NCI-H2107 treated with DMSO at 0.1 percent for 48 hours (cell line): ENCODE measurements around the gene MSMO1.

Source experiments
- DNase-seq: peaks from one replicate; lab custom pipeline; 2025; ENCODE audit not compliant: unreplicated experiment; lab: John Stamatoyannopoulos, UW

Gene MSMO1

DNA sequence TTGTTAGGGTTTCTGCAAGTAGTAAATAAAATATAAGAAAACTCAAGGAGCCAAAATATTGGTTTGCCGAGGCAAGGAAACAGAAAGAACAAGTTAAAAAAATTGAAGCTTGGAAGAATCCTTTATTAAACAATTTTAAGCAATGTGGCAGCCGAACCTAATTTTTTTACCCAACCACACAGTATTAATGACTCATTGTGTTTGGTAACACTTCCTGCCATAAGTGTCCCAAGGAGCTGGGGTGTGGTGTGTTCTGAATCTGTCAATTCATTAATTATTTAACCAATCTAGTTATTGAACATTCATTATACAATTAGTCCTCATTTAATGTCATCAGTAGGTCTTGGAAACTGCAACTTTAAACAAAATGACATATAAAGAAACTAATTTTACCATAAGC lies 32.0 kb downstream of the MSMO1 start:
- no peak for DNase-seq

DNA sequence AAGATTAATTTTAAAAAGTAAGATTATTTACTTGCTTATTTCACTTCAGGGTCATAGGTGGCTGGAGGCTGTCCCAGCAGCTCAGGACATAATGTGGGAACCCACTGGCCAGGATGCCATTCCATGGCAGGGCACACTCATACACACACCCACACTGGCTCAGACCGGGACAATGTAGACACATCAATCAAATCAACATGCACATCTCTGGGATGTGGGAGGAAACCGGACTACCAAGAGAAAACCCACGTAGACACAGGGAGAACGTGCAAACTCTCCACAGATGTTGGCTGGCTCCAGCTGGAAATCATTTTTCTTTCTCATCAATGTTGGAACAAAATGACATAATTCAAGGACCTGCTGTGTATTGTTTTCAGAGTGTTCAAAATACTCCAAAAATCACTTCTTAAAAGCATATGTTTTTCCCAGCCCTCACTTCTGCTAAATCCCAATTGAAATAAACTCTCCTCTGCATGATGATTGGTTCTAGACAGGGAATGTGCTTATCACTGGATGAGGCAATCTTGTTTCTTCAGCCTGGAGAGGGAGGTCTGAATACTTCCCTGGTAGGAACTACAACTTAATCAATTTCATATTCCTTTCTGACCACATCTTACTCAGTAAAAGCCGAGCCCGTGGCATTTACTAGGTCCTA lies 32.7 kb downstream of the MSMO1 start:
- no peak for DNase-seq

DNA sequence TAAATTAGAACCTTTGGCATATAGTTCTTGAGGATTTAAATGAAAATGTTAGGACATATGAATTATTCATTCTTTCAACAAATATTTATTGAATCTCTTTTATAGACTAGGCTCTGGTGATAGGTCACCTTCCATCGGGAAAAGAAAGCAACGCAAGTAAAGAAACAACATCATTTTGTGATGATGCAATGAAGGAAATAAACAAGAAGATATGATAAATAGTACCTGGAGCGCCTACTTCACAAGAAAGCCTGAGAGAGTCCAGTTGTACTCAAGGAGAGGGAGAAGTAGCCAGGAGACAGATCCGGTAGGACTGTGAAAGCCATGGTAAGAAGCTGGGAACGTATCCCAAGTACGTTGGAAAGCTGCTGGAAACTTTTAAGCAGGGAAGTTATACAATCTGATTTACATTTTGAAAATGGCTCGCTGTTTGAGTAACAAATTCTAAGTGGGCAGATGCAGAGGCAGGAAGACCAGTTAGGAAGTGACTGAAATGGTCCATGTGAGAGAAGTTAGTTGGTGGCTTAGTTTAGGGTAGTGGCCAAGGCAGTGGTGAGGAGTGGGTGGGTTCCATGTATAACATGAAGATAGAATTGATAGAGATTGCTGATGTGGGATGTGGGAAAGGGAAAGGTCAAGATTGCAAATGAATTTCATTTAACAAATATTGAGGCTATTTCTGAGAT lies 33.7 kb downstream of the MSMO1 start:
- no peak for DNase-seq

DNA sequence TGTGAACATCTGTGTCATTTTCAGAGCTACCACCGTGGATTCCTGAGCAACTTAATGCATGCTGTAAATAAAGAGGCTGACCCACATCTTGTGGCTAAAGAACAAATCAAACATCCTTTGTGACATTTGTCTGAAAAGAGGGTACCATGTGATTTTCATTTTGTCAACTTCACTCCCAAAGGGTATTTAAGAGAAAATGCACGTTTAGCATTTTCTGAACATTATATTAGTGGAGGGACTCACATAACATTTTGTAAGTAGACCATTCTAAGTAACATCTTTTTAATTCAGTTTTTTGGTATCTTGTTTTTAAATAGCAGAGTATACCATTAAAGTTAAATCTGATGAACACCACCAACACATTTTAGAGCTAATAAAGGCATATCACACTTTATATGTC lies 34.3 kb downstream of the MSMO1 start:
- no peak for DNase-seq

DNA sequence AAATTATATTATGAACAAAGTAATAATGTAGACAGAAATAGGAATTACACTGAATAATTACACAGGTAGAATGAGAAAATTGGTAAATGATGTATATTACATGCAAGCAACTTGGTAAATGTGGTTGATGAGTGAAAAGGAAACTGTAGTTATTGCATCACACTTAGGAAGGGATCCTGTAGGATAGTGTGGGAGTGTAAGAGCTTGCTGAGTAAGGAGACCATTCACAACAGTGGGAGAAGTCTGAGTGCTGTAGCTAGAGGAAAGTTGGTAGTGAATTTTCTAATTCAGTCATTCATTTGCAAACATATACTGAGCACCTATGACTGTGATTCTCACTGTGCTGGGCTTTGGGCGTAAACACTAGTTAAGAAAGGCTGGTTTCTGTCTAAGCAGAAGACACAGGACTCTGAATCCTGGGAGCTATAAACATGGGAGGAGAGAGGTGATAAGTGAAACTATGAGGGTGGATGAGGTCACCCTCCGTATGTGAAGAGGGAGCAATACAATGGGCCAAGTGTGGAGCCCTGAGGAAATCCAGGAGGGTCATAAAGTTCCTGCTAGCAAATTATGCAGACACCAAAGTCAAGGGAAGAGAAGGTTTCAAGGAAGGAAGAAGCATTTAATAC lies 37.1 kb downstream of the MSMO1 start:
- no peak for DNase-seq

DNA sequence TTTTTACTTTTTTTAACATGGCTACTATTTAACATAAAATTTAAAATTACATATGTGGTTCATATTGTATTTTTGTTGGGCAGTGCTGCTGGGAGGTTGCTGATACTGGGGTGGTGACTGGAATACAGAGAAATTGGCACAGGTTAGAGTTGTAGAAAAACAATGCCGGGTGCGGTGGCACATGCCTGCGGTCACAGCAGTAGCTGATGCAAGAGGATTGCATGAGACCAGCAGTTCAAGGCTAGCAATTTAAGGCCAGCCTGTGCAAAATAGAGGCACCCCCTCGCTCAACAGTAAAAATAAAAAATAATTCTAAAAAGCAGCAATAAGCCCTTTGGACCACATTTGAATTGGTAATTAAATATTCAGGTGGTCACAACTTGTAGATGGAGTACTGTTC lies 39.6 kb downstream of the MSMO1 start:
- peak; percentile 44 for DNase-seq

DNA sequence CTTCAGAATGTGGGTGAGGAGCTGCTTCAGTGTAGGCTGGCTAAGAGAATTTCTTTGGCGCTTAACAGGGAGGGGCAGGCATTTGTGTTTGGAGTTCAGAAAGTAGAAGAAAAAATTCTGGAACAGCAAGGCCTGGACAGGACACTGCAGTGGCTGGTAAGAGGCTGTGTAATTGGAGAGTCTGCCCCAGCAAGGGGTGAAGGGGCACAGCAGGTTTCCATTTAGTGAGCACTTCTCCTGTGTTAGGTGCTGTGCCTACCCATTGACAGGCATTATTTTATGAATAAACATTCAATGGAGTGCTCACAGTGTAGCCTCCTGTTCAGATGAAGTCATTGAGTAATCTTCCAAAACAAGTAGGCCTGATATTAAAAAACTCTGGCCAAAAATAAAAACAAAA lies 40.6 kb downstream of the MSMO1 start:
- peak; percentile 66 for DNase-seq

DNA sequence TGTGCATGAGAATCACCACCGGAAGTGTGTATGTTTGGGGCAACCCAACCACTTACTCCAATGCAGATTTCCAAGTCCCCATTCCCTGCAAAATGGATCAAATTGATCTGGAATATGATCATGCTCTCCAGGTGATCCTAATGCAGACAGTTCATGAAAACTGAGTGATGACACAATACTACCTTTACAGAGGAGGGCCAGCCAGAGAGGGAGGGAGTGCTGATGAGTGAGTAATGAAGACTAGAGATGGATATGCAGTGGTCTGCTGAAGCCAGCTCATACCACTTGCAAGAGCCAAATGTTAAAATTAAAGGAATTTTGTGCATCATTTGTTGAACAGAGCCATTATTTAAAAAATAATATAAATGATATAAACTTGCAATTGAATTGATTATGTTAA lies 41.1 kb downstream of the MSMO1 start:
- no peak for DNase-seq

DNA sequence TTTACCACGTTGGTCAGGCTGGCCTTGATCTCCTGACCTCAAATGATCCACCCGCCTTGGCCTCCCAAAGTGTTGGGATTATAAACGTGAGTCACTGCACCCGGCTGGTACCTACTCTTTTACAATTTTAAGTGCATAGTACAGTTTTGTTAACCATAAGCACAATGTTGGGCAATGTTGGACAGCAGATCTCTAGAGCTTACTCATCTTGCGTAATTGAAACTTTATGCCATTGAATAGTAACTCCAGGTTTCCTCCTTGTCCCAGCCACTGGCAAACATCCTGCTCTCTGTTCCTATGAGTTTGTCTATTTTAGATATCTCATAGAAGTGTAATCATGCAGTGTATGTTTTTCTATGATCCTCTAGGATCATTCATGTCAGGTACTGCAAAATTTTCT lies 42.1 kb downstream of the MSMO1 start:
- no peak for DNase-seq

DNA sequence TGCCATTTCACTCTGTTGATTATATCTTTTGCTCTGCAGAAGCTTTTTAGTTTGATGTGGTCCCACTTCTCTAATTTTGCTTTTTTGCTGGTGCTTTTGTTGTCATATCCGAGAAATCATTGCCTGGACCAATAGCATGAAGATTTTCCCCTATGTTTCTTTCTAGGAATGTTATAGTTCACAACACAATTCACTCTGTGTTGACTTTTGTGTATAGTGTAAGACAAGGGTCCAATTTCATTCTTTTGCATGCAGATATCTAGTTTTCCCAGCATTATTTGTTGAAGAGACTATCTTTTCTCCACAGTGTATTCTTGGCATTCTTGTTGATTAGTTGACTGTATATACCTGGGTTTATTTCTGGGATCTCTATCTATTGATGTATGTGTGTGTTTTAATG lies 43.1 kb downstream of the MSMO1 start:
- no peak for DNase-seq

DNA sequence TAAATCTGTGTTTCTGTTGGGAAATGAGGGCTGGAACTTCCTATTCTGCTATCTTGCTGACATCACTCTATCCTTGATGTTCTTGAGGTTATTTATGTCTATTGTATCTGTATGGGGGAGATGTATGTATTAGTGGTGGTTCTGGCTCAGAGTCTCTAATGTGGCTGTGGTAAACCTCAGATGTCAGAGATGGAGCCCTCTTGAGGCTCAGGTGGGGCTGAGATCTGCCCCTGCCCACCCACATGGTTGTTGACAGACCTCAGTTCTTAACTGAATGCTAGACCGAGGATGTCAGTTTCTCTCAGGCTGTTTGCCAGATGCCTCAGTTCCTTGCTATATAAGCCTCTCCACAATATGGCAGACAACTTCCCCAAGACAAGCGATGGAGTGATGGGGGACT lies 48.0 kb downstream of the MSMO1 start:
- DNase-seq: no peak

DNA sequence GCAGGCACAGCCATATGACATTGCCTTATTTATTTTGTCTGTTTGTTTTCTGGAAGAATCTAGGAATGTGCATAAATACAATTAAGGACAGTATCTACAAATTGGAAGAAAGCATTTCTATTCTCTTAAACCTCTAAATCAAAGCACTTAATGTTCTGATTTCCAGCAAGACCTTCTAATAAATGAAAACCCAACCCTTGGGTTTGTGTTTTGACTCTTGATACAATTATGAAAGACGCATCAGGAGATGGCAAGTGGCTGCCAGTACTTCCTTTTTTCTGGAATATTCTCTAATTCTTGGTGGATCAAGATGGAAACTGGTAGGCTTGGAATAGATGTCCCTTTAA lies 50.9 kb downstream of the MSMO1 start:
- DNase-seq: no peak

DNA sequence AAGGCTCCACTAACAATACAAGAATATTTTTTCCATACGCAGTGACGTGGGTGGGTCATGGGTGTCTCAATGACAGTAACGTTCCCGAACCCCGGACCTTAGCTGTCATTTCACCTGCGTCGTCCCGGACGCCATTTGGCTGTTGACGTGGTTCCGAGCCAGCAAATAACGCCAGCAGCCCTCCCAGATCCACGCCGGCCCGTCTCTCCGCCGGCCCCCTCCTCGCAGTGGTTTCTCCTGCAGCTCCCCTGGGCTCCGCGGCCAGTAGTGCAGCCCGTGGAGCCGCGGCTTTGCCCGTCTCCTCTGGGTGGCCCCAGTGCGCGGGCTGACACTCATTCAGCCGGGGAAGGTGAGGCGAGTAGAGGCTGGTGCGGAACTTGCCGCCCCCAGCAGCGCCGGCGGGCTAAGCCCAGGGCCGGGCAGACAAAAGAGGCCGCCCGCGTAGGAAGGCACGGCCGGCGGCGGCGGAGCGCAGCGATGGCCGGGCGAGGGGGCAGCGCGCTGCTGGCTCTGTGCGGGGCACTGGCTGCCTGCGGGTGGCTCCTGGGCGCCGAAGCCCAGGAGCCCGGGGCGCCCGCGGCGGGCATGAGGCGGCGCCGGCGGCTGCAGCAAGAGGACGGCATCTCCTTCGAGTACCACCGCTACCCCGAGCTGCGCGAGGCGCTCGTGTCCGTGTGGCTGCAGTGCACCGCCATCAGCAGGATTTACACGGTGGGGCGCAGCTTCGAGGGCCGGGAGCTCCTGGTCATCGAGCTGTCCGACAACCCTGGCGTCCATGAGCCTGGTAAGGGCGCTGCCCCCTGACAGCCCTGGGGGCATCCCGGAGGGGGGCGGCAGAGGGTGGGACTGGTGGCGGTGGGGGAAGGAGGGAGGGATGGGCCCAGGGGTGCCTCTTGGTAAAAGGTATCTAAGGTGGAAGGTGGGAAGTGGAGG lies 51.5 kb downstream of the MSMO1 start, which contains the start of gene CPE:
Gene CPE, plus strand, starts transcription at position 264 of the 933 bp plus-strand sequence. Its CDS starts 214 bp downstream, at position 478.
- peak; percentile 33 for DNase-seq

DNA sequence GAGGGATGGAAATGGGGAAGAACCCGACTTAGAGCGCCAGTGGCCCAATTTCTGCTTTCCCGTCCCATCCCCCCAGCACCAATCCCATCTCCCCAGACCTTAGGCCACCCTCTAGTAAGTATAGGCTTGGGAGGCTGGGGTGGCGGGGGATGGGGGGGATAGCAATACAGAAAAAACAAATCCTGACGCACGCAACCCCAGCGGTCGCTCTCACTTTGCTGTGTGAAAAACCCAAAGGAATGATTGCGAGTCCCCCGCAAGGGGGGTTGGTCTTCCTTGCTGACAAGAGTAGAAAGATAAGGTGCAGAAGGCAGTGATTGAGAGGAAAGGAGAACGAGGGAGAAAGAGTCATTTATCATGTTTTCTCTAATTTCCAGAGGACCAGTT lies 52.2 kb downstream of the MSMO1 start:
- DNase-seq: no peak

DNA sequence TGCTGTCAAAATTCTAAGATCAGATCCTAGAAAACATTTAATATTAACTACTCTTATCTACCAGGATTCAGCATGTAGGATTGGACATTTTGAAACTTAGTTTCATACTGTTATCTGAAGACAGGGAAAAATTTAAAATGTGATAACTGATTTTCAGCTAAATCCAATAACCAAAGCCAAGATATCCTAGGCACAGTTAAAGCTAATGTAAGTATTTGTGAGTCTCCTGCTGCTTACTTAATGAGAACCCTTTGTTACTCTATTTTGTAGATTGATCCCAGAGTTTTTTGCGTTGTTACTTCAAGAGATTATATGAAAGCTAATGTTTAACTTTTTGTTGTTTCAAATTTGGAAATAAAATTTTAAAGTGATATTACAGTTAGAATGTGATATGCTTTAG lies 53.3 kb downstream of the MSMO1 start:
- no peak for DNase-seq

DNA sequence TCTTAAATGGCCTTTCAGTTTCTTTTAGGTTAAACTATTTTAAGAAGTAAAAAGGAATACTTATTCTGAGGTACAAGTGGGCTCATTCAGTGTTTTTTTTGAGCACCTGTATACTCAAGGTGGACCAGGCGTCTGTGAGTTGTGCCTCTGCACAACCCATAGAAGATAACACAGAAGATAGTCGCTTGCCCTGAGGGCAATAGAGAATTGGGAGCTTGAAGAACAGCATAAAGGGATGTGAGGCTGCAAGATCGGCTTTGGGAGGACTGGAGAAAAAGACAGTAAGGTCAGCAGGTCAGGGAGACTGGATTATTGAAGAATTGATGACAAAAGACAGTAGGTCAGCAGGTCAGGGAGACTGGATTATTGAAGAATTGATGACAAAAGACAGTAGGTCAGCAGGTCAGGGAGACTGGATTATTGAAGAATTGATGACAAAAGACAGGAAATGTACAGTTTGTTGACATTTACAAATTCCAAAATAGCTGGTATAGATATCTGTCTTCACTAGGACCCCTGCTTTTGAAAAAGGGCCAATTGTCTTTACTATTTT lies 54.4 kb downstream of the MSMO1 start:
- no peak for DNase-seq

DNA sequence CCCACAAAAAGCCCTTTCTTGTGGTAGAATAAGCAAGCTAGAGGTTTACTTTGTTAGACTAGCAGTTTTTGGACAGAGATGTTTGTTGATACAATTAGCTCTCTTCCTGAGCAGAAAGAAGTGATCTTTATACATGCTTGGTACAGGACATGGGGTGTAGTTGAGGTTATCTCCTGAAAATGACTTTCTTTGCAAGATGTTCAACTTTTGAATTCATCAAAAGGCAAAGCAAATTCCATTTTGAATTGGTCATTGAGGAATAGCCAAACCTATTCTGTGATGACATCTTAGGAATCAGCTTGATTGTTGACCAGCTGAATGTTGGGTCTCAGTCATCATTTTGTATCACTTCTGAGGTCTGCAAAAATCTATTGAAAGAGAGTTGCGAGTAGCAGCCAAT lies 55.2 kb downstream of the MSMO1 start:
- no peak for DNase-seq

DNA sequence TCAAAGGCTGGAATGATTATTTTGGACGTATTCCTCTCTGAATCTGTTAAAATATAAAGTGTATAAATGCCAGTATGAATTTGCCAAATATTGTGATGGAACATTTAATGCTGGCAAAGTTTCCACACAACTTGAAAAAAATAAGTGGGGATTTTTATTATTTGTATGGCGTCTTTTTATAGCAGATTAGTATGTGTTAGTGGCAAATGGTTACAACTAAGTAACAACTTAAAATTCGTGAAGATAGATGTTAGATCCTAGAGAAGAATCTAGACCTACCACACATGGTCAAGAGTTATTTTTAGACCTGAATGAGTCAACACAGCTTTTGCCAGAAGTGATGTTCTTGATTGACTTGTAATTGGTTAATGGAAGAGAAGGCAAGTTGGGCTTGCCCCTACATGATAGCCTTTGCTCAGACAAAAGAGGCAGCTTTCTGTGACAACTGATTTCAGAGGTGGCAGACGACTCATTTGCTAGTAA lies 56.2 kb downstream of the MSMO1 start:
- DNase-seq: no peak

DNA sequence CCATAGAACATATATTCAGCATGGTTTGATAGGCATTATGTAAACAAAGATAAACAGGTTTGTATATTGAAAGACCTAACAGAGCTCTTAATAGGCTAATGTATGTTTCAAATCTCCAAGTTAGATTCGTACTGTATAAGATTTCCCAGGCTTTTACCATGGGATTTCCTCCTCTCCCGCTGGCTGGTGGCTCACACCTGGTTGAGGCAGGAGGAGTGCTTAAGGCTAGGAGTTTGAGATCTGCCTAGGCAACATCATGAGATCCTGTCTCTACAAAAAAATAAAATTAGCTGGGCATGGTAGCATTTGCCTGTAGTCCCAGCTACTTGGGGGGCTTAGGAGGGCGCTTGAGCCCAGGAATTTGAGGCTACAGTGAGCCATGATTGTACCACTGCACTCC lies 56.7 kb downstream of the MSMO1 start:
- DNase-seq: peak; percentile 40

DNA sequence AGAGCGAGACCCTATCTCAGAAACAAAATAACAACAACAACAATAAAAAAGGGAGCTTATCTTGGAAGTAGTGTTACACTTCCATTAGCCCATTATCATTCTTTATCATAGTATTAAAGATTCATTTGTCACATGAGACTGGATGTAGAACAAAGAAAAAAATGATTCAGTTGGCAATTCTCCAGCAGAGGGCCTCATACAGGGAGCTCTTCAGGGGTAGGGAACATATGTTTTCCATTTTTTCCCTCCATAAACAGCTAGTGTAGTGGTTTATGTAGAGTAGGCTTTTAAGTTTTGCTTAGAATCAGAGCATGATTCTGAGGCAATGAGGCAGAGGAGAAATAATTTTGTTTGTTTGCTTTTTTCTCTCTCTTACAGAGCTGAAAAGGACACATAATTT lies 57.1 kb downstream of the MSMO1 start:
- DNase-seq: peak; percentile 34

DNA sequence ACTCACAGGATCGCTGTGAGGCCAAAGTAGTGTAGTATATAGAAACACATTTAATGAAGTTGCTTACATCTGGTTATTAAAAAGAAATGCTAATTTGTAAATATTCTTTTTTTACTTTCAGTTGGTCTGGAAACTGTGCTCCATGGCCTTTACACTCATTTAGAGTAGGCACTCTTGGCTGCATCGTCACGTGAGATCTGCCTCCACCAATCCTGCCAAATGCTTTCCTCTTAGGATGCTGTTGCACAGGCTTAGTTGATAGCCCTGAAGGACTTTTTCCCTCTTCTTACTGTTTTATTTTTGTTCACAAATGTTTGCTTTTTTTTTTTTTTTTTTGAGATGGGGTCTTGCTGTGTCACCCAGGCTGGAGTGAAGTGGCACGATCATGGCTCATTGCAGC lies 57.7 kb downstream of the MSMO1 start:
- DNase-seq: no peak
